Dermis blood vessel endothelial cell (primary cell): ENCODE results near the gene SGCE. TPM values are rescaled to one million over a fixed set of nuclear protein-coding genes. Genes with fewer than 3 reads are reported as not detected.

Experiments used
- DNase-seq: peaks from one replicate; pipeline ENCODE4 v3.0.0; 2010
- total RNA-seq: library from RNA; depleted of rRNA; stranded (reverse); fragments of >200 nt; gene quantifications from 2 replicates; pipeline ENCODE4 v1.2.3, GENCODE V29; 2014

SGCE gene
- total RNA-seq, 1 donor from 2014 or later, result 82.5 TPM

DNA sequence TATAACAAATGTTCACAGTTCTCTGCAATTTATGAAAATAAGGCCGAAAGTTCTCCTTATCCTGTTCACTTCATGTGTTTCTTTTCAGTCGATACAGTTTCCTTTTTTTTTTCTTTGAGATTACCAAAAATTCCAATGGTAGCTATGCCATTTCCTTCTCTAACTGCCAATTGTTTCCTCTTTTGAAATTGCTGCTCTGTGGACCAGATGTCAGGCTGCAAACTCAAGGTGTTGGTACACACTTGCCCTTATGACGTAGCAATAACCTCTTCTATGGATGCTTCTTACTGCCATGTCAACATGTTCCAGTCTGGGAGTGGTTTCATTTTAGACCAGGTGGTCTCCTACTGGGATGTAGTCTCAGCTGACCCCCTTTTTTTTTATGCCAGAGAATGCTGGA lies 93.4 kb downstream of the SGCE start:
- peak; percentile 74 for DNase-seq

DNA sequence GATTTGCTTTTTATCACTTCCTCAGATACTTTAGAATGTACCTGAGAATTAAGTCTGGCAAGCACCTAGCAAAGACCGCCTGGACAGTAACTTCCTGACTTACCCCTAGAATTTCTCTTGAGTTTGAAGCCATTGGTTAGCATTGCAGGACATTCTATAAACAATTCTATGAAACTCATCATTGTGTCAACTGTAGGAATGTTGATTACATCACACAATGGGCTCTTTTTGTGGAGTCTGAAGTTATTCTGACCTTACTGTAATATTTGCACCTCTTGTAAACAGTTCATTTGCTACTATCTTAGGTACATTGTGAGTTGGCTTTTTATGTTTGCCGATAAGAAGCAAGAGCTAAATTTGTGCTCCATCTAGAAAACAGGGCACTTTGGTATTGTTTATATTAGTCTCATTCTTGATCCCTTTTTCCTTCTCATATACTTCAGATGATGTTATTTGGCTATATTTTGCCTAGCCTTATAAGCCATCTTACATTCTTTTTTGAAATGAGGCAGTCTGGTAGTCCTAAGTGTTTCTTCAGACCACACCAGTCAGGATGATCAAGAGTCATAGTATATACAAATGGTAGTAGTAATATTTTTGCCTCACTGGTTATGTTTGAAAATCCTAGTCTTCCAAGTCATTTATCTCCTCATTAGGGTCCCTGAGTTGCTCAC lies 94.0 kb downstream of the SGCE start:
- DNase-seq, result peak; percentile 24

DNA sequence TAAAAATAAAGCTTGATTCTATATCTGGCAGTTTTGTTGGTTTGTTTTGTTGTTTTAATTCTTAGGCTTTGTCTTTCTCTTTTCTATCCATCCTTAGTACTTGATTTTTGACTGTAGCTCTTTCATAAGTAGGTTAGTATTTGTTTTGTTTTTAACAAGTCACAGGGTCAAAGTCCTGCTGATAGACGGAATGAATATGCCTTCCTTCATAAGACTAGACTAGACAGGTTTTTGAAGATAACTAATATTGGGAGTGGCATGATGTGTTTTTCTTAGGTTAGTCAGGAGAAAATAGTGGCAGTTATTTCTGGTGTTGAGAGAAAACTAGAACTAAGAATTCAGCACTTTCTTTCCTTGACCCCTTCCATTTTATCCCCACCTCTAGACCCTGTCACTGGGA lies 96.0 kb downstream of the SGCE start:
- DNase-seq, result no peak

DNA sequence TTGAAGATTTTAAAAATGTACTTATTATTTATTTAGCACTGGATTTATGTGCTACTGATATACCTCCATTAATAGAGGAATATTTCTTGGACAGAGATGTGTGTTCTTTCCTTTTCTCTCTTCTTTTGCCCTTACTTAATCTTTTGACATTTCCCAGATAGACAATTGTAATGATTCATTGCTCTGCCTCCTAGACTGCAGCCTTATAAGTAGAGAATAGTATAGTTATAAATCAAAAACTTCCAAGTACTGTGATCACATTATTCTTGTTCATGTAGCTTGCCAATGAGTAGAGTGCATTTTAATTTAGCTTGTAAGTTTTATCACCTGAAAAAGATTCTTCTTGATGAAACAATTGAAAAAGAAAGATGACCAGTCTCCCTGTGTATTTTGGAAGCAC lies 98.7 kb downstream of the SGCE start:
- no peak for DNase-seq

DNA sequence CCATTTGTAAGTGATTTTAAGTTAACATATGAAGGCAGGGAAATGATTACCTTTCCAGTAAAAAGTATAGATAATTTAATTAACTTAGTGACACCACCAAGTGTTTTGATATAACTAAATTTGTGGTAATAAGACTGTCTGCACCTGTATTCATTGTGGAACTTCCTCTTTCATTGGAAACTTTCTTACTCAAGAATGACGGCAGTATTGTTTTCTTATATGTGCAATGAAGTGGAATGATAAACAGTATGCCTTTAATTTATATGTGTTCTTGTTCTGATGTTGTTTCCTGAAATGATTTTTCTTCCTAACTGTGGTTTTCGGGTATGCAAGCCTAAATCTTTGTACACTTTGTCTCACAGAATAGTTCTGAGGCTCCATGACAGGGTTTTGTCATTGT lies 99.9 kb downstream of the SGCE start:
- DNase-seq, result no peak

DNA sequence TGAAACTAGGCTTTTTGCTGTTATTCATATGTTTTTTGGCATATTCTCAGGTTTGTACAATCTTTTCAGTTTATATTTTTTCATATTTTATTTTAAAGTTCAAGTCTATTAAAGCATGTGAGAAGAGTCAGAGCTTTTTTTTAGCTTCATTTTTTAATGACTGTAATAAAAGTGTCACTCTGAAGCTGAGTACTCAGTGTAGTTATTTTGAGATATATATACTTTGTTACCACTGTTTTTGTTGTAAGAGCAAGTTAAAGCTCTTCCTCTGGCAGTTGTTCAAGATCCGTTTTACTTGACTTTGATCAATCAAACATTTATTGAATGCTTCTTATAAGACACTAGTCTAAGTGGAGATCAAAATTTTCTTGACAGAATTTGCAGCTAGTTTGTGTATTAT lies 108.8 kb downstream of the SGCE start:
- DNase-seq, result no peak

DNA sequence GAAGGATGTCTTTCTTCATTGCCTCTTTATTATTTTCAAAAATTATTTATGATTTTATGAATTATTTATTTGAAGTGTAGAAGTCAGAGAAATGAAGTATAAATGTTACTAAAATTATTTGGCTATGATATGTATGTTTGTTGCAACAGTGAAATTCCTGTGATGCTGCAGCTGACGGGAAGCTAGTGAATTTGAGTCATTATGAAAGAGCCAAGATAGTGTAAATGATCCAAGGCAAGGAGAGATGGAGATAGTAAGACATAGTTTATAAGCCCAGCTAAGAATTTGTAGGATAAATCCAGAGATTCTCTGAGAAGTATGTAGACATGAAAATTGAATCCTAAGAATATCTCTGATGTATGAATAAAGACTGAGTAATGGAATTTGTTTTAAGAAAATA lies 115.5 kb downstream of the SGCE start:
- no peak for DNase-seq

Other genes starting within 250 kb of the SGCE start
- 23.3 and 23.8 TPM in 2 replicates for gene CASD1, start 146.3 kb downstream of the SGCE start, total RNA-seq